ENCODE data around the gene PXMP4.

PXMP4 gene

DNA sequence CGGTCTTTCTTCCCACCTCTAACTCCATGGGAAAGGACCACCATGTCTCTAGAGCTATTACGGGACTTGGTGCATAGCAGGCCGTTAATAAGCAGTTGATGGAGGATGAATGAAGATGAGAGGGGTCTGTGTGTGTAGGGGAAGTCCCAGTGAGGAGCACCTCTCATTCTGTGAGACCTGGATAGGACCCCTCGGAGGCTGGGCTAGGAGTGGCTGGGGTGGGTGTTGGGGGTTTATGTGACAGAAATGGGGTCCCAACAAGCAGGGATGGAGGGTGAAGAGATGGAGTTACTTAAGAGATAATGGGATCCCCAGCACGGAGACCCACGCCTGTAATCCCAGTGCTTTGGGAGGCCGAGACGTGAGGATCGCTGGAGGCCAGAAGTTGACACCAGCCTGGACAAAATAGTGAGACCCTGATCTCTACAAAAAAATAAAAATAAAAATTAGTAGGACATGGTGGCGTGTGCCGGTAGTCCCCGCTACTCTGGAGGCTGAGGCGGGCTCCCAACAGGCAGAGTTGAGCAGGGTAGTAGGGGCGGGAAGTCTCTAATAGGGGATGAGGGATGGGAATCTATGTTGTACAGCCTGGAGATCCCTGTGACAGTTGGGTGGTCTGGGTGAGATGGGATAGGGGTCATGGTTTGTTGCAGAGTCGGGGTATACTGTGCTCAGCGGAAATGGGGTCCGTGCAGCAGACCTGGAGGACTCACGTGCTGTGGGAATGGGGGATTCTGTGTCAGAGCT lies 11.0 kb upstream of the PXMP4 start:
- Histone ChIP-seq H3K9me3 (ENCODE audit: severe bottlenecking) (peaks cover 1% of the 10 kb centered on the region), H3K27ac (peak overlapping the region; percentile 12), H3K36me3 (no peaks in the 10 kb centered on the region), H3K4me3 (ENCODE audit: low read depth, low read length) (0 out of 2 replicates have a peak overlapping the region, but pooled peaks have one; percentile 15), H3K27me3 (ENCODE audit: insufficient read depth, low read depth, severe bottlenecking) (no peaks in the 10 kb centered on the region)
- TF ChIP-seq, protein P1, sequence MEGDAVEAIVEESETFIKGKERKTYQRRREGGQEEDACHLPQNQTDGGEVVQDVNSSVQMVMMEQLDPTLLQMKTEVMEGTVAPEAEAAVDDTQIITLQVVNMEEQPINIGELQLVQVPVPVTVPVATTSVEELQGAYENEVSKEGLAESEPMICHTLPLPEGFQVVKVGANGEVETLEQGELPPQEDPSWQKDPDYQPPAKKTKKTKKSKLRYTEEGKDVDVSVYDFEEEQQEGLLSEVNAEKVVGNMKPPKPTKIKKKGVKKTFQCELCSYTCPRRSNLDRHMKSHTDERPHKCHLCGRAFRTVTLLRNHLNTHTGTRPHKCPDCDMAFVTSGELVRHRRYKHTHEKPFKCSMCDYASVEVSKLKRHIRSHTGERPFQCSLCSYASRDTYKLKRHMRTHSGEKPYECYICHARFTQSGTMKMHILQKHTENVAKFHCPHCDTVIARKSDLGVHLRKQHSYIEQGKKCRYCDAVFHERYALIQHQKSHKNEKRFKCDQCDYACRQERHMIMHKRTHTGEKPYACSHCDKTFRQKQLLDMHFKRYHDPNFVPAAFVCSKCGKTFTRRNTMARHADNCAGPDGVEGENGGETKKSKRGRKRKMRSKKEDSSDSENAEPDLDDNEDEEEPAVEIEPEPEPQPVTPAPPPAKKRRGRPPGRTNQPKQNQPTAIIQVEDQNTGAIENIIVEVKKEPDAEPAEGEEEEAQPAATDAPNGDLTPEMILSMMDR (IDR thresholded peaks at IDR 0.05; ENCODE audit: low read depth, low read length): no peak
- no peak for DNase-seq

DNA sequence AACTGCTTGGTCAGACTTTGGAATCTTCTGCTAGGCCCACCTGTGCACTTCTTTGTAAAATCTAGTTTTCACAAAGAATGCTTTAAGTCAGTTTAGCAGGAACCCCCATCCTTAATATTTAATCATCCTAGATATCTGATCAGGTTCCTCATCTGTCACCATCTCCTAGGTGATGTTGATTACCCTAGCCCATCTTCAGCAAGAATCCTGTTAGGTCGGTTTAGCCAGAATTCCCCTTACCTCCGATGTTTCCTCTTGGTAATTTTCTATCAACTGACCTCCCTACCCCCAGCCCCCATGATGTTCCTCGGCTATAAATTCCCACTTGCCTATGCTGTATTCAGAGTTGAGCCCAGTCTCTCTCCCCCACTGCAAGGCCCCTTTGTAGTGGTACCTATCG lies 9.0 kb upstream of the PXMP4 start:
- DNase-seq: no peak
- no peak overlapping the region for H3K27ac ChIP-seq
- H3K9me3 ChIP-seq (ENCODE audit: severe bottlenecking): no peaks in the 10 kb centered on the region
- H3K27me3 ChIP-seq (ENCODE audit: insufficient read depth, low read depth, severe bottlenecking): no peaks in the 10 kb centered on the region
- H3K4me3 ChIP-seq (ENCODE audit: low read depth, low read length): no peak overlapping the region
- TF ChIP-seq, protein P1 (IDR thresholded peaks at IDR 0.05; ENCODE audit: low read depth, low read length): no peak
- H3K36me3 ChIP-seq: no peaks in the 10 kb centered on the region

DNA sequence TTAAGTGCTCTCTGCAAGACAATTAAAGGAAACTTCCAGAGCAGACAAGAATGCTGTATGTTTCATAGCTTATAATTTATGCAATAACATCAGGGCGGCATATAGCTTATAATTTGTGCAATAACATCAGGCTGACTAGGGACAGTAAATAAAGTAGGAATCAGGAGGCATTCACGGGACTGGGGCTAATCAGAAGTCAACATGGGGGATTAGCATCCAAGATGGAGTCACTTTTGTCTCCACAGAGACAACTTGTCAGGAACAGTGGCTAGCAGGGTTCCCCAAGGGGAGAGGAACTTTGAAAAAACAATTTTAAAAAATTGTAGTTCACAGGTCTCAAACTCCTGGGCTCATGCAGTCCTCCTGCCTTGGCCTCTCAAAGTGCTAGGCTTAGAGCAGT lies 8.4 kb upstream of the PXMP4 start:
- no peak overlapping the region for H3K4me3 ChIP-seq (ENCODE audit: low read depth, low read length)
- no peaks in the 10 kb centered on the region for H3K9me3 ChIP-seq (ENCODE audit: severe bottlenecking)
- H3K36me3 ChIP-seq: no peaks in the 10 kb centered on the region
- no peaks in the 10 kb centered on the region for H3K27me3 ChIP-seq (ENCODE audit: insufficient read depth, low read depth, severe bottlenecking)
- TF ChIP-seq, protein P1 (IDR thresholded peaks at IDR 0.05; ENCODE audit: low read depth, low read length): no peak
- no peak for DNase-seq
- H3K27ac ChIP-seq: no peak overlapping the region

DNA sequence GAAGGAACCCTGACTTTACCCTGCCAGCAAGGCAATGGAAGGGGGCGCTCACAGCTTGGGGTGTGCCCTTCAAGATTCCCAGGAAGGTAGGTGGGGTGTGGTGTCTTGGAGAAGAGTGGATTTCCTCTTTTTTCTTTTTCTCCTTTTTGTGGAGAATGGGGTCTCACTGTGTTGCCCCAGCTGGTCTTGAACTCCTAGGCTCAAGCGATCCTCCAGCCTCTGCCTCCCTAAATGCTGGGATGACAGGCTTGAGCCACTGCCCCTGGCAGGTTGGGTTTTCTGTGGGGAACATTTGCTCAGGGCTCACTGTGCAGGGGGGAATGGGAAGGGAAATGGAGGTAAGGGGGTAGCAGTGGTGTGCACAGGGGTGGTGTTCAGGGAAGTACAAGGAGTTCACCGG lies 7.7 kb upstream of the PXMP4 start:
- H3K36me3 ChIP-seq: no peaks in the 10 kb centered on the region
- TF ChIP-seq, protein P1 (IDR thresholded peaks at IDR 0.05; ENCODE audit: low read depth, low read length): no peak

DNA sequence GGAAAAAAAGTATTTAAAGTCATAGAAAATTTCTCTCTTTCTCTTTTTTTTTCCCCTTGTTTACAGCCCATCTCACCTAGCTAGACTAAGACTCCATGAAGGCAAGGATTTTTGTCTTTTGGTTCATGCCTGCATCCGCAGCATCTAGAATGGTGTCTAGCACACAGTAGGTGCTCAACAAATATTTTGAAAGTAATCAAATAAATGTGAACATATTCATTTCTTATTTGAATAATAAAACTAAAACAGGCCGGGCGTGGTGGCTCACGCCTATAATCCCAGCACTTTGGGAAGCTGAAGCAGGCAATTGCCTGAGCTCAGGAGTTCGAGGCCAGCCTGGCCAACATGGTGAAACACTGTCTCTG lies 7.0 kb upstream of the PXMP4 start:
- Histone ChIP-seq H3K4me3 (ENCODE audit: low read depth, low read length) (no peak overlapping the region), H3K27me3 (ENCODE audit: insufficient read depth, low read depth, severe bottlenecking) (no peaks in the 10 kb centered on the region), H3K36me3 (no peaks in the 10 kb centered on the region), H3K9me3 (ENCODE audit: severe bottlenecking) (no peaks in the 10 kb centered on the region), H3K27ac (no peak overlapping the region)
- TF ChIP-seq, protein P1 (IDR thresholded peaks at IDR 0.05; ENCODE audit: low read depth, low read length): no peak
- DNase-seq: no peak

More for the DNA sequence above, 7.7 kb upstream of the PXMP4 start:
- Histone ChIP-seq H3K9me3 (ENCODE audit: severe bottlenecking) (no peaks in the 10 kb centered on the region), H3K27me3 (ENCODE audit: insufficient read depth, low read depth, severe bottlenecking) (no peaks in the 10 kb centered on the region), H3K4me3 (ENCODE audit: low read depth, low read length) (no peak overlapping the region), H3K27ac (no peak overlapping the region)
- DNase-seq: no peak
